Progenitor cell of endocrine pancreas (in vitro differentiated cells): Measurements from ENCODE around the gene RNF214. TPM values are rescaled to one million over a fixed set of nuclear protein-coding genes. Genes with fewer than 3 reads are reported as not detected.

Source experiments
- DNase-seq: peaks from one replicate; pipeline ENCODE4 v3.0.0; 2021; ENCODE audit warnings: low spot score; ENCODE audit not compliant: unreplicated experiment
- H3K27ac Mint-ChIP-seq: 2 replicates; pipeline ENCODE4 v1.8.0; 2021; ENCODE audit warnings: mild to moderate bottlenecking, moderate library complexity, mixed read lengths
- H3K27me3 Mint-ChIP-seq: 2 replicates; pipeline ENCODE4 v1.8.0; 2021; ENCODE audit warnings: mixed read lengths
- H3K36me3 Mint-ChIP-seq: 2 replicates; pipeline ENCODE4 v1.8.0; 2022; ENCODE audit warnings: mixed read lengths; ENCODE audit not compliant: insufficient read depth
- H3K4me1 Mint-ChIP-seq: 2 replicates; pipeline ENCODE4 v1.8.0; 2021; ENCODE audit warnings: low read depth, mixed read lengths
- H3K4me3 Mint-ChIP-seq: 2 replicates; pipeline ENCODE4 v1.8.0; 2021; ENCODE audit warnings: low read depth, mild to moderate bottlenecking, moderate library complexity, mixed read lengths
- H3K9me3 Mint-ChIP-seq: 2 replicates; pipeline ENCODE4 v1.8.0; 2021; ENCODE audit warnings: low read depth, mixed read lengths
- CTCF ChIP-seq: fragments of 200-600 bp; sonication (generic); IDR thresholded peaks from one replicate; pipeline ENCODE4 v1.5.0; 2021; ENCODE audit warnings: antibody characterized with exemption, mild to moderate bottlenecking; ENCODE audit not compliant: unreplicated experiment
- total RNA-seq: library from RNA; stranded (reverse); gene quantifications from 2 replicates; pipeline ENCODE4 v1.2.1, GENCODE V29; 2021

Gene RNF214
- total RNA-seq, 1 donor from 2014 or later = 55.8 TPM

- H3K4me3 Mint-ChIP-seq = peak overlapping the region; percentile 32
- DNase-seq = no peak
- no peak for TF ChIP-seq CTCF
- H3K9me3 Mint-ChIP-seq = no peaks in the 10 kb centered on the region
- H3K27ac Mint-ChIP-seq = peak overlapping the region; percentile 90
- no peaks in the 10 kb centered on the region for H3K36me3 Mint-ChIP-seq
- no peaks in the 10 kb centered on the region for H3K27me3 Mint-ChIP-seq
- H3K4me1 Mint-ChIP-seq = peaks cover 59% of the 10 kb centered on the region
Measured at GRCh38 chr11:117303646-117304315, 71.3 kb downstream of the RNF214 start.

- H3K36me3 Mint-ChIP-seq = no peaks in the 10 kb centered on the region
- TF ChIP-seq CTCF = no peak
- H3K4me3 Mint-ChIP-seq = no peak overlapping the region
Measured at GRCh38 chr11:117305145-117305544, 72.7 kb downstream of the RNF214 start.

GRCh38 chr11:117309310-117309709, 76.8 kb downstream of the RNF214 start:
- TF ChIP-seq CTCF = no peak
- no peak for DNase-seq
- no peak overlapping the region for H3K4me3 Mint-ChIP-seq
- H3K27me3 Mint-ChIP-seq = no peaks in the 10 kb centered on the region
- no peaks in the 10 kb centered on the region for H3K9me3 Mint-ChIP-seq
- no peaks in the 10 kb centered on the region for H3K36me3 Mint-ChIP-seq
- H3K4me1 Mint-ChIP-seq = peaks cover 17% of the 10 kb centered on the region
- no peak overlapping the region for H3K27ac Mint-ChIP-seq

More at GRCh38 chr11:117305145-117305544, 72.7 kb downstream of the RNF214 start:
- DNase-seq = no peak
- no peaks in the 10 kb centered on the region for H3K27me3 Mint-ChIP-seq
- no peak overlapping the region for H3K27ac Mint-ChIP-seq
- H3K9me3 Mint-ChIP-seq = no peaks in the 10 kb centered on the region
- peaks cover 46% of the 10 kb centered on the region for H3K4me1 Mint-ChIP-seq

- Mint-ChIP-seq H3K36me3 (no peaks in the 10 kb centered on the region), H3K27ac (no peak overlapping the region), H3K4me3 (no peak overlapping the region), H3K27me3 (no peaks in the 10 kb centered on the region), H3K9me3 (no peaks in the 10 kb centered on the region), H3K4me1 (peaks cover 18% of the 10 kb centered on the region)
- no peak for TF ChIP-seq CTCF
- DNase-seq = no peak
Measured at GRCh38 chr11:117313091-117313490, 80.6 kb downstream of the RNF214 start.

- TF ChIP-seq CTCF = no peak
- DNase-seq = no peak
- no peaks in the 10 kb centered on the region for H3K36me3 Mint-ChIP-seq
- no peaks in the 10 kb centered on the region for H3K27me3 Mint-ChIP-seq
- no peaks in the 10 kb centered on the region for H3K9me3 Mint-ChIP-seq
- peaks cover 21% of the 10 kb centered on the region for H3K4me1 Mint-ChIP-seq
- H3K27ac Mint-ChIP-seq = no peak overlapping the region
- peak overlapping the region; percentile 81 for H3K4me3 Mint-ChIP-seq
Measured at GRCh38 chr11:117313828-117314768, 81.6 kb downstream of the RNF214 start.
